Lower lobe of right lung (tissue), 2 donors: ENCODE measurements around the gene SLC6A19. TPM values are rescaled to one million over a fixed set of nuclear protein-coding genes. Genes with fewer than 3 reads are reported as not detected.

Source experiments
- ATAC-seq, 2 donors: fragments of 200-7000 bp; cut with Tn5 transposase; one replicate each; pipeline ENCODE4 v1.9.1; 2020 to 2022; ENCODE audit warnings: mild to moderate bottlenecking in 2 of 2, moderate library complexity in 2 of 2
- DNase-seq: peaks from one replicate; pipeline ENCODE4 v3.0.0-alpha.2; 2020
- H3K27ac ChIP-seq: fragments of 200-600 bp; one replicate; pipeline ENCODE4 v1.8.0; 2022
- H3K27me3 ChIP-seq: fragments of 200-600 bp; one replicate; pipeline ENCODE4 v1.8.0; 2022; ENCODE audit warnings: low read depth
- H3K36me3 ChIP-seq: fragments of 200-600 bp; one replicate; pipeline ENCODE4 v1.8.0; 2022; ENCODE audit warnings: mild to moderate bottlenecking
- H3K4me1 ChIP-seq: fragments of 200-600 bp; one replicate; pipeline ENCODE4 v1.8.0; 2022
- H3K4me3 ChIP-seq: fragments of 200-600 bp; one replicate; pipeline ENCODE4 v1.8.0; 2022; ENCODE audit warnings: mild to moderate bottlenecking
- H3K9me3 ChIP-seq: fragments of 200-600 bp; one replicate; pipeline ENCODE4 v1.8.0; 2022
- CTCF ChIP-seq: fragments of 200-600 bp; IDR thresholded peaks from one replicate; pipeline ENCODE4 v1.8.0; 2022; ENCODE audit warnings: antibody characterized with exemption, mild to moderate bottlenecking
- intact Hi-C: fragments of 100-400 bp; cut with DNase I; formaldehyde crosslinking; loops from one replicate; pipeline ENCODE4 v1.11.0; 2022
- total RNA-seq: library from RNA; stranded (reverse); fragmentation: NEBNext Ultra II Directional; extraction: Animal tissue kit (Norgen Biotek cat#: 25700); gene quantifications from one replicate; pipeline ENCODE4 v1.2.1, GENCODE V29; 2021
- donor health status: DM: no; HTN: yes; CAD: no; lungs with severe emphysema.

The SLC6A19 gene
- total RNA-seq, 1 donor from 2014 or later = not detected

- Histone ChIP-seq H3K36me3 (no peaks in the 10 kb centered on the region), H3K27ac (no peak overlapping the region), H3K9me3 (no peaks in the 10 kb centered on the region), H3K27me3 (no peaks in the 10 kb centered on the region), H3K4me1 (no peaks in the 10 kb centered on the region), H3K4me3 (no peak overlapping the region)
- ATAC-seq (no peak), DNase-seq (no peak)
- intact Hi-C loops = no loop called here
- no peak for TF ChIP-seq CTCF
These were observed 60.2 kb downstream of the SLC6A19 start for GRCh38 chr5:1261643-1262042.

GRCh38 chr5:1262381-1262780, 61.0 kb downstream of the SLC6A19 start:
- DNase-seq (no peak), ATAC-seq (no peak)
- intact Hi-C loops = no loop called here

GRCh38 chr5:1264211-1264610, 62.8 kb downstream of the SLC6A19 start:
- intact Hi-C loops = no loop called here
- no peaks in the 10 kb centered on the region for H3K36me3 ChIP-seq
- H3K9me3 ChIP-seq = no peaks in the 10 kb centered on the region
- H3K4me3 ChIP-seq = no peak overlapping the region
- H3K4me1 ChIP-seq = no peaks in the 10 kb centered on the region
- ATAC-seq (no peak), DNase-seq (no peak)
- no peak for TF ChIP-seq CTCF
- no peaks in the 10 kb centered on the region for H3K27me3 ChIP-seq
- H3K27ac ChIP-seq = no peak overlapping the region

More at GRCh38 chr5:1262381-1262780, 61.0 kb downstream of the SLC6A19 start:
- Histone ChIP-seq H3K4me1 (no peaks in the 10 kb centered on the region), H3K4me3 (no peak overlapping the region), H3K27me3 (no peaks in the 10 kb centered on the region), H3K9me3 (no peaks in the 10 kb centered on the region), H3K36me3 (no peaks in the 10 kb centered on the region), H3K27ac (no peak overlapping the region)
- no peak for TF ChIP-seq CTCF

GRCh38 chr5:1265026-1265425, 63.6 kb downstream of the SLC6A19 start:
- TF ChIP-seq CTCF = no peak
- no peak for DNase-seq
- Histone ChIP-seq H3K4me1 (no peaks in the 10 kb centered on the region), H3K9me3 (no peaks in the 10 kb centered on the region), H3K27ac (no peak overlapping the region), H3K27me3 (no peaks in the 10 kb centered on the region), H3K4me3 (no peak overlapping the region), H3K36me3 (no peaks in the 10 kb centered on the region)
- intact Hi-C loops = no loop called here
- no peak for ATAC-seq

GRCh38 chr5:1265461-1266455, 64.4 kb downstream of the SLC6A19 start:
- DNase-seq = no peak
- Histone ChIP-seq H3K36me3 (no peaks in the 10 kb centered on the region), H3K9me3 (no peaks in the 10 kb centered on the region), H3K4me3 (no peak overlapping the region), H3K4me1 (no peaks in the 10 kb centered on the region), H3K27me3 (no peaks in the 10 kb centered on the region), H3K27ac (no peak overlapping the region)
- no peak for ATAC-seq
- TF ChIP-seq CTCF = no peak
- intact Hi-C loops = no loop called here
